Suppressor macrophage treated with lipopolysaccharide for 4 hours (primary cell): ENCODE measurements around the gene TMEM165.

Experiments used
- DNase-seq: peaks from one replicate; pipeline ENCODE4 v3.0.0-alpha.2; 2020

TMEM165 gene

DNA sequence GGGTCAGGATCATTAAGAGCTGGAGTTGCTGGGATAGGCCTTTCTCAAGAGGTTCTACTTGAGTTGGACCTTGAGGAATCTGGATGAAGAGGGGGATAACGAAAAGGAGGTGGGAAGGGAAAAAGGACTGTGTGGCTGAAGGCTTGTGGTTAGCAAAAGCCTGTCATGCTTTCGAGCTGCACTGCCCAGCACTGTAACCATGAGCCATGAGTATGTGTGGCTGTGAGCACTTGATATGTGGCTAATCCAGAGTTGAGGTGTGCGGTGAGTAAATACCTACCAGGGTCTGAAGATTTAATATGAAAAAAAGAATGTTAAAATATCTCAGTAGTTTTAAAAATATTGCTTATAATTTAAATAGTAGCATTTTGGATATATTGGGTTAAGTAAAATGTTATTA, 11.4 kb downstream of the TMEM165 start:
- no peak for DNase-seq

DNA sequence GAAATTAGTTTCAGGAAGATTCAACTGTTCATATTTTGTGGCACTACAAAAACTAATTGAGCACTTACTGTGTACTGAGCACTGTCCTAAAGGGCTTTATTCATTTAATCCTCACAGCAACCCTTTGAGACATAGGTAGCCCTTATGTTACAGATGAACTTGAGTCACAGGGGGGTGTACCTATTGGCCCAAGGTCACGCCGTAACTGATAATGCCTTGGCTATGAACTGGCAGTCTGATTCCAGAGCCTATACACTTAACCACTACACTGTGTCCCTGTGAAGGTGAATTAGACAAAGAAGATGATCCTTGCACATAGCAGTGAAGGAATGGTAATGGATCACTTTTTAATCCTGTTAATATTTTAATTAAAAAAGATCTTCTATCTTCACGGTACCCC, 12.0 kb downstream of the TMEM165 start:
- DNase-seq, result no peak

- peak; percentile 12 for DNase-seq
These were observed 13.9 kb downstream of the TMEM165 start for GRCh38 chr4:55409468-55410171.

- DNase-seq, result no peak
These were observed 14.7 kb downstream of the TMEM165 start for GRCh38 chr4:55410431-55410830.

- DNase-seq, result no peak
These were observed 15.9 kb downstream of the TMEM165 start for GRCh38 chr4:55411621-55412020.

GRCh38 chr4:55416176-55416575, 20.4 kb downstream of the TMEM165 start:
- DNase-seq, result no peak

GRCh38 chr4:55424791-55425190, 29.0 kb downstream of the TMEM165 start:
- no peak for DNase-seq

DNA sequence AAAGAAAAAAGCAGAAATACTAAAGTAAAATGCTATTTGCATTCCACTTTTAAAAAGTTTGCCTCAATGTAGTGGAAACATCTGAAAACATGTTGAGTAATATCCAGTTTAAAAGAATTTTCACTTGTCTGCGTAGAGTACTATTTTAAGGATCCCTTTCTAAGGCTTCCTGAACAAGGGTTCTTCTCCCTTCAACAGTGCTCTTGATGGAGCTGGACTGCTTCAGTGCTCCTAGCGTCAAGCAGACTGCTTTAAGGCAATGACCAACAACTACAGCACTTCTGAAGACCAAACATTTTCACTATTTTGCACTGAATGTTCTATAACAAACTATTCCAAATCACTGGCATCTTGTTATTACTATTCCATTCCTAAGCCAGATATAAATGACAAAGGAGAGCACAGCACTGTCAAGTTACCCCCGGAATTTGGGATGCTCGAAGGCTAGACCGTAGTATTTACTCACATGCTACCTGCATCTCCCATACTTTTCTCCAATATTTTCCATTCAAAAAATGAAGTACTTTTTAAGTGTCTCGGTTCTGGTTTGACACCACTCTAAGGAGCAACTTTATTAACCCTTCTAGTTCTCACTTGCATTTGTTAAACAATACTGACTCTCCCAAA, 36.1 kb downstream of the TMEM165 start:
- DNase-seq, result no peak

DNA sequence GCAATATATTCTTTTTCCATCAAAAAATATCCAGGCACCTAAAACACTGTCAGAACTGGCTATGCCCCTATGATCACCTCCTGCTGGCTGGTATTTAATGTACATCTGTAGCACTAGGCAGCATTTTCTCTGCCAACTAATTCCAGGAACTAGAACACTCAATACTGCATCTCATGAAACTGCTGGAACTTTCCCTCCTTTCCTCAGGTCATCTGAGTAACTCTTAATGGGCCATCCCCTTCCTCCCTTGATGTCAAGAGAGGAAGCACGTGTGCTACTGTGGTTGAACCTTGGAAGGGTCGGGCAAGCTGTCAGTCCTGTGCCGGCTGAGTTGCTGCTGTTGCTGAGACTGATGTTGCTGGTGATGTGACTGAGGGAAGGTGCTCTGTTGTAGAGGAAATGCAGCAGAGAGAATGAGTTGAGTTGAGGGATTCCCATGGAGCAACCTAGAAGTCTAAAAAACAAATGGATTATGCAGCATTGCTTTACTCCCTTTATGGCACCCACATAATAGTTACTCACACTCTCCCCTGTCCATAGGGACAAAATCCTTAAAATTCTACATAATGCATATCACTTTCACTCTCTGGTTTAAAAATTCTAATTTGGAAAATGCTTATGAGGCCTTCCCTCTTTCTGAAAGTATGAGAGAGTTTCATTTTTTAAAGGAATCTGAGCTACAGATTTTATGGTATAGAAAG, 39.5 kb downstream of the TMEM165 start:
- peak; percentile 41 for DNase-seq

- no peak for DNase-seq
These were observed 41.6 kb downstream of the TMEM165 start for GRCh38 chr4:55437356-55437796.

GRCh38 chr4:55437823-55438222, 42.1 kb downstream of the TMEM165 start:
- no peak for DNase-seq

- DNase-seq, result no peak
These were observed 42.6 kb downstream of the TMEM165 start for GRCh38 chr4:55438314-55438713.

DNA sequence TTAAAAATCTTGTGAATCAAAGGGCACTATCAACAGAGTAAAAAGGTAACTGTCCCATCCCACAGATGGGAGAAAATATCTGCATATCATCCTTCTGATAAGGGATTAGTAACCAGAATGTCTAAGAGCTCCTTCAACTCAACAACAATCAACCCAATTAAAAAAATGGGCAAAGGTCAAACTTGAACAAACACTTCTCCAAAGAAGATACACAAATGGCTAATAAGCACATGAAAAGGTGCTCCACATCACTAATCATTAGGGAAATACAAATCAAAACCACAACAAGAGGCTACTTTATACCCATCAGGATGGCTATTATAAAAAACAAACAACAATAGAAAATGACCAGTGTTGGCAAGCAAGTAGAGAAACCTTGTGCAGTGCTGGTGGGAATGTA, 43.3 kb downstream of the TMEM165 start:
- DNase-seq, result no peak

DNA sequence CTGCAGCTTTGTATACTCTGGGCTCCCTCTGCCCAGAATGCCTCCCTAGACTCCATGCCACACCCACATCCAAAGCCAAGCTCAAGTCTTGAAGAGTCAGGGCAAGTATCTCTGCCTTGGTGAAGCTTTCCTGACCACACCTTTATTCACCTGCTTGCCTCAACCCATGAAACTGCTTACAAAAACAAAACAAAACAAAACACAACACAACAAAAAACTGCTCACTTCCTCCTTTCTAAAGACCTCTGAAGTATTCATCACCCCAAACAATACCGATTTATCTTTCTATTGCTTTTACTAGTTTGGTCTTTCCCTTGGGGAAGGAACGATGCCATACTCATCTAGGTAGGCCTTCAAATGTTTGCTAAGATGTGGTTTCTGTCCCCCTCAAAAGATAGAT, 45.0 kb downstream of the TMEM165 start:
- no peak for DNase-seq

GRCh38 chr4:55442541-55442940, 46.8 kb downstream of the TMEM165 start:
- no peak for DNase-seq

- DNase-seq, result no peak
These were observed 49.1 kb downstream of the TMEM165 start for GRCh38 chr4:55444827-55445226.

DNA sequence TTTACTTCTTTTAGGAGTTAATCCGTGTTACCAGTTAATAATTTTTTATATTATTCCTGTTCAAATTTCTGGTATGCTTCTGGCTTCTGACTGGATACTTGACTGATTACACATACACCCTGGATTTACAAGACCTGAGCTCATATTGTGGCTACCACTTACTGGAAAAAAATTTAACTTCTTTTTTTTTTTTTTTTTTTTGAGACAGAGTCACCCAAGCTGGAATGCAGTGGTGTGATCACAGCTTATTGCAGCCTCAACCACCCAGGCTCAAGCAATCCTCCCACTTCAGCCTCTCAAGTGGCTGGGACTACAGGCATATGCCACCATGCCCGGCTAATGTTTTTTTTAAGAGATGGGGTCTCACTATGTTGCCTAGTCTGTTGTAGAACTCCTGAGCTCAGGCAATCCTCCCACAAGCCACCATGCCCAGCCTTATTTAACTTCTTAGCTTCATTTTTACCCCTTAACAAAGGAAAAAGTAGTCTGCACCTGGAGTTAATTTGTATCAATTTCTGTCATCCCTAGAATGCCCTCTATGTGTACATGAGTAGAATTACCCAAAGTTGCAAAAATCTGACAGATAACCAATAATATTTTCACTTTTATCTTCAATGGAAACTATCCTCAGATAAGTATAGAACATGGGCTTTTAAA, 50.3 kb downstream of the TMEM165 start:
- DNase-seq, result peak; percentile 46

DNA sequence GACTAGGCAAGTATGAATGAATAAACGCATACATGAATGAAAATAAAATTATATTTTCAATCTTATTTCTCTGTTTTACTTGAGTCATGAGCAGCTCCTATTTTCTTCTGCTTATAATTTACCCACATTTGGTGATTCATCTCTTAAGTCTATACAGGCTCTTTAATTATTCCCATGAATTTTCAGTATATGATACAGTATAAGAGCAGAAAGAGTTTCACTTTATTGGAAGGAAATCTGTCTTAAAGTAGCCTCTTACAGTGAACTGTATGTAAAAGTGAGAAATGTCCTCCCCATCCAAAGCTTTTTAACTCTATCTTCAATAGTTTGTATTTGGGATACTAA, 50.8 kb downstream of the TMEM165 start:
- no peak for DNase-seq

GRCh38 chr4:55447108-55447708, 51.5 kb downstream of the TMEM165 start:
- no peak for DNase-seq

GRCh38 chr4:55447831-55448230, 52.1 kb downstream of the TMEM165 start:
- DNase-seq, result no peak

GRCh38 chr4:55450566-55450965, 54.8 kb downstream of the TMEM165 start:
- DNase-seq, result no peak

DNA sequence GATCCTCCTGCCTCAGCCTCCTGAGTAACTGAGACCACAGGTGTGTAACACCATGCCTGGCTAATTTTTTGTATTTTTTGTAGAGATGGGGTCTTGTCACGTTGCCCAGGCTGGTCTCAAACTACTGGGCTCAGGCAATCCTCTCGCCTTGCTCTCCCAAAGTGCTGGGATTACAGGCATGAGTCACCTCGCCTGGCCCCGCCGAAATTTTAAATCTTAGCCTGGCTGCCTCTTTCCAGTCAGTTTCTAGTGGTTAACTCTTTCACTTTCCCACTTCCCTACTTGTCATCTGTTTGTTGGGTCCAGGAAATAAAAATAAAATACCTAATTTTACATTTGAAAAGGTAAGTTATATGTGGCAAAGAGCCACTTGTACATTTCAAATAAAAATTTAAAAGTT, 62.4 kb downstream of the TMEM165 start:
- no peak for DNase-seq

GRCh38 chr4:55458611-55459010, 62.9 kb downstream of the TMEM165 start:
- no peak for DNase-seq
